ENCODE data around the gene RSRC1.

DNA sequence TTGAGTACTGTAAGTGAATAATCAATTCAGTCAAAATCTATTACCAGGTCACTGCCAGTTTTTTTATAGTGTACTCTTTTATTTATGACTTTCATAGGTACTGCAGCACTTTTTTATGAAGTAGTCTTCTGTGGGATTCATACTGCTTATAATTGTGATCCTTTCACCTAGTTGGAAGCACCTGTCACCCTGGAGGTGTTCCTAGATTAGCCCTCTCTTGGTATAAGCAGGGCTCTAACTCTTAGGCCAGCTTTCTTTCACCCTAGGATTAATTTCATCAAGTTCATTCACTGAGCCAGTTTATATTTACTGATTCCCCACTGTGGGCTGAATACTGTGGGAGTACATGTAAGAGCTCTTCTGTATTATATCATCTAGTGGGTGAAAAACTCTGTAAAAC, 395.2 kb downstream of the RSRC1 start:
- TF ChIP-seq, protein P1, sequence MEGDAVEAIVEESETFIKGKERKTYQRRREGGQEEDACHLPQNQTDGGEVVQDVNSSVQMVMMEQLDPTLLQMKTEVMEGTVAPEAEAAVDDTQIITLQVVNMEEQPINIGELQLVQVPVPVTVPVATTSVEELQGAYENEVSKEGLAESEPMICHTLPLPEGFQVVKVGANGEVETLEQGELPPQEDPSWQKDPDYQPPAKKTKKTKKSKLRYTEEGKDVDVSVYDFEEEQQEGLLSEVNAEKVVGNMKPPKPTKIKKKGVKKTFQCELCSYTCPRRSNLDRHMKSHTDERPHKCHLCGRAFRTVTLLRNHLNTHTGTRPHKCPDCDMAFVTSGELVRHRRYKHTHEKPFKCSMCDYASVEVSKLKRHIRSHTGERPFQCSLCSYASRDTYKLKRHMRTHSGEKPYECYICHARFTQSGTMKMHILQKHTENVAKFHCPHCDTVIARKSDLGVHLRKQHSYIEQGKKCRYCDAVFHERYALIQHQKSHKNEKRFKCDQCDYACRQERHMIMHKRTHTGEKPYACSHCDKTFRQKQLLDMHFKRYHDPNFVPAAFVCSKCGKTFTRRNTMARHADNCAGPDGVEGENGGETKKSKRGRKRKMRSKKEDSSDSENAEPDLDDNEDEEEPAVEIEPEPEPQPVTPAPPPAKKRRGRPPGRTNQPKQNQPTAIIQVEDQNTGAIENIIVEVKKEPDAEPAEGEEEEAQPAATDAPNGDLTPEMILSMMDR (IDR thresholded peaks at IDR 0.05; ENCODE audit: low read length) = no peak
- TF ChIP-seq EZH2 (IDR thresholded peaks at IDR 0.05; ENCODE audit: borderline replicate concordance, low read length) = no peak
